ENCODE results near the gene KIF24. TPM values are rescaled to one million over a fixed set of nuclear protein-coding genes. Genes with fewer than 3 reads are reported as not detected.
A peak's percentile ranks its signal among the peaks of the same experiment; 100 is the strongest.

Gene KIF24
- total and polyA plus RNA-seq, 2 of the 4 experiments (the other 2 are of a cell fraction), result 1.4 to 3.0 TPM

DNA sequence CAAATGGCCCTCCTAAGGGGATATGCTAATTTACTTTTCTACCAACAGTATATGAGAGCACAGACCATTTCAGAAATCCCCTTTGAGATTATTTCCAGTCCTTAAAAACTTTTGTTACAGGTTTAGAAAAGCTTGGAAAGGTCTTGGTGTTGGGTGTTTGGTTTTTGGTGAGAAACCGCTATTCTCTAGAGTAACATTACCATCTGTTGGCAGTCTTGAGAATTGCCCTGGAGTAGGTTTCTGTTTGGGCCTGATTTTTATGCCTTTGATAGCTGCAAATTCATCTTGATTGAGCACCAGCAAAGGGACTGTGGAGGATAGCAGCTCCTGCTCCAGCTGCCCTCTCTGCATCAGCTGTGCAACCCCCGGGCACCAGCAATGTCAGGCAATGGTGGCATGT, 8.3 kb upstream of the KIF24 start:
- CTCF ChIA-PET, result interaction anchor here (0.6 to 1.0 kb wide), 3 partner anchors 13 to 172 kb away, joined by 3 read pairs; no protein-coding TSS in a partner anchor

More for the DNA sequence above, 8.3 kb upstream of the KIF24 start:
- POLR2A ChIA-PET (ENCODE audit: unreplicated experiment), result no interaction called here
- Histone ChIP-seq H3K4me1 (ENCODE audit: control insufficient read depth, insufficient read depth, low read length) (no peaks in the 10 kb centered on the region), H3K9me1 (ENCODE audit: insufficient read depth, low read length) (no peaks in the 10 kb centered on the region), H3K79me1 (ENCODE audit: low read depth in 1 of 2, low read length in 2 of 2) (peaks cover 21 to 37% of the 10 kb centered on the region in 2 experiments), H2BK5ac (ENCODE audit: low read depth, low read length, poor library complexity, severe bottlenecking) (no peak overlapping the region), H3K9me3 (ENCODE audit: control insufficient read depth, insufficient read depth, low read length) (no peaks in the 10 kb centered on the region), H4K91ac (ENCODE audit: insufficient read depth, low read depth, low read length) (no peak overlapping the region), H3K14ac (replicated peaks; ENCODE audit: low read depth, low read length) (no peak overlapping the region), H3K9ac (ENCODE audit: low read depth, low read length) (no peak overlapping the region), H3K18ac (ENCODE audit: low read depth, low read length) (no peak overlapping the region), H3K4me3 (ENCODE audit: insufficient read depth, low read depth, low read length) (no peak overlapping the region), H3K27me3 (ENCODE audit: control insufficient read depth, insufficient read depth, low read length) (no peaks in the 10 kb centered on the region), H3K27ac (ENCODE audit: insufficient read depth, low read length) (no peak overlapping the region), H3K4ac (ENCODE audit: low read depth, low read length) (no peak overlapping the region), H4K20me1 (ENCODE audit: insufficient read depth, low read length) (peaks cover 3% of the 10 kb centered on the region; the same call in 1 of the 2 replicates), H4K8ac (ENCODE audit: low read depth in 2 of 2, low read length in 2 of 2) (no peak overlapping the region), H2AK5ac (ENCODE audit: low read depth, low read length) (no peak overlapping the region), H2BK20ac (ENCODE audit: low read depth, low read length) (no peak overlapping the region), H4K5ac (ENCODE audit: low read depth, low read length) (no peak overlapping the region), H2AFZ (replicated peaks; ENCODE audit: low read length, poor library complexity) (no peak overlapping the region), H2AK9ac (replicated peaks; ENCODE audit: low read depth, low read length, poor library complexity) (no peak overlapping the region), H3K56ac (ENCODE audit: extremely low read depth, insufficient read depth, low read length) (no peak overlapping the region), H3K36me3 (ENCODE audit: control insufficient read depth, insufficient read depth, low read length) (peaks cover 32% of the 10 kb centered on the region), H2BK15ac (ENCODE audit: low read depth, low read length) (no peak overlapping the region), H3K4me2 (ENCODE audit: low read depth, low read length) (no peak overlapping the region), H2BK120ac (ENCODE audit: low read depth, low read length) (no peak overlapping the region), H3K23ac (ENCODE audit: low read depth, low read length) (no peak overlapping the region)
- in situ Hi-C loops (cut with MboI; ENCODE audit: low sequenced_read_pairs) (no loop called here), intact Hi-C loops (cut with micrococcal nuclease) (no loop called here), dilution Hi-C loops (cut with HindIII; ENCODE audit: low sequenced_read_pairs, unreplicated experiment) (no loop called here)
- no peak for TF ChIP-seq CHD1 (IDR thresholded peaks at IDR 0.05; ENCODE audit: low read depth, low read length)
- TF ChIP-seq RAD21 (IDR thresholded peaks at IDR 0.05; ENCODE audit: low read length), result peak; percentile 50
- TF ChIP-seq, protein P1, sequence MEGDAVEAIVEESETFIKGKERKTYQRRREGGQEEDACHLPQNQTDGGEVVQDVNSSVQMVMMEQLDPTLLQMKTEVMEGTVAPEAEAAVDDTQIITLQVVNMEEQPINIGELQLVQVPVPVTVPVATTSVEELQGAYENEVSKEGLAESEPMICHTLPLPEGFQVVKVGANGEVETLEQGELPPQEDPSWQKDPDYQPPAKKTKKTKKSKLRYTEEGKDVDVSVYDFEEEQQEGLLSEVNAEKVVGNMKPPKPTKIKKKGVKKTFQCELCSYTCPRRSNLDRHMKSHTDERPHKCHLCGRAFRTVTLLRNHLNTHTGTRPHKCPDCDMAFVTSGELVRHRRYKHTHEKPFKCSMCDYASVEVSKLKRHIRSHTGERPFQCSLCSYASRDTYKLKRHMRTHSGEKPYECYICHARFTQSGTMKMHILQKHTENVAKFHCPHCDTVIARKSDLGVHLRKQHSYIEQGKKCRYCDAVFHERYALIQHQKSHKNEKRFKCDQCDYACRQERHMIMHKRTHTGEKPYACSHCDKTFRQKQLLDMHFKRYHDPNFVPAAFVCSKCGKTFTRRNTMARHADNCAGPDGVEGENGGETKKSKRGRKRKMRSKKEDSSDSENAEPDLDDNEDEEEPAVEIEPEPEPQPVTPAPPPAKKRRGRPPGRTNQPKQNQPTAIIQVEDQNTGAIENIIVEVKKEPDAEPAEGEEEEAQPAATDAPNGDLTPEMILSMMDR (conservative IDR thresholded peaks at IDR 0.05; ENCODE audit: low read depth, low read length), result peak; percentile 40
- TF ChIP-seq NFE2L2 (IDR thresholded peaks at IDR 0.05; ENCODE audit: low read depth, low read length), result no peak
- peak; percentile 29; the same call in 1 of the 2 replicates for TF ChIP-seq SMC3 (IDR thresholded peaks at IDR 0.05; ENCODE audit: low read depth, low read length)
- peak; percentile 37 for DNase-seq
- no peak for ATAC-seq (ENCODE audit: low read depth)
- WGBS, 2 experiments (ENCODE audit: extremely low coverage in 2 of 2, insufficient read length in 1 of 2), result 100% methylated on average over 1 of the region's 2 CpGs; no CpG with 5 or more reads in 1 of the 2 experiments
- BruUV-seq (replicated peaks), result no TSS peak
